GM21381 (cell line): ENCODE results near the gene OXT.
A peak's percentile ranks its signal among the peaks of the same experiment; 100 is the strongest.
"Not testable (repeated sequence)": the region's sequence is repeated elsewhere in the genome, so short reads cannot be mapped to it uniquely, and the experiment has no call there.

Source experiments
- ATAC-seq: cut with Tn5 transposase; IDR thresholded peaks from one replicate; pipeline ENCODE4 v1.9.1; 2021; ENCODE audit warnings: mild to moderate bottlenecking, moderate library complexity; ENCODE audit not compliant: unreplicated experiment

Gene OXT

DNA sequence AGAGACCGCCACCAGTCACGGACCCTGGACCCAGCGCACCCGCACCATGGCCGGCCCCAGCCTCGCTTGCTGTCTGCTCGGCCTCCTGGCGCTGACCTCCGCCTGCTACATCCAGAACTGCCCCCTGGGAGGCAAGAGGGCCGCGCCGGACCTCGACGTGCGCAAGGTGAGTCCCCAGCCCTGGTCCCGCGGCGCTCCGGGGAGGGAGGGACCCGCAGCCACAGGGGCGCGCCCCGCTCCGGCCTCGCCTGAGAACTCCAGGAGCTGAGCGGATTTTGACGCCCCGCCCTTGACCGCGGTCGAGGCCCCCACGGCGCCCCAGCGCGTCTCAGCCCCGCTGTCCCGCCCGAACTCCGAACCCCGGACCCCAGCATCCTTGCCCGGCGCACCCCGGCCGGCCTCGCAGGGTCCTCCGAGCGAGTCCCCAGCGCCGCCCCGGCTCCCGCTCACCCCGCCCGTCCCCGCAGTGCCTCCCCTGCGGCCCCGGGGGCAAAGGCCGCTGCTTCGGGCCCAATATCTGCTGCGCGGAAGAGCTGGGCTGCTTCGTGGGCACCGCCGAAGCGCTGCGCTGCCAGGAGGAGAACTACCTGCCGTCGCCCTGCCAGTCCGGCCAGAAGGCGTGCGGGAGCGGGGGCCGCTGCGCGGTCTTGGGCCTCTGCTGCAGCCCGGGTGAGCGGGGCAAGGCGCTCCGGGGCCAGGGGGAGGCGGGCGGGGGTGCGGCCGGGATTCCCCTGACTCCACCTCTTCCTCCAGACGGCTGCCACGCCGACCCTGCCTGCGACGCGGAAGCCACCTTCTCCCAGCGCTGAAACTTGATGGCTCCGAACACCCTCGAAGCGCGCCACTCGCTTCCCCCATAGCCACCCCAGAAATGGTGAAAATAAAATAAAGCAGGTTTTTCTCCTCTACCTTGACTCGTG lies at the start of gene OXT:
TSS of gene OXT (plus strand) at position 11 of the 920 bp plus-strand sequence. CDS start at position 47, 36 bp downstream.
- no peak for ATAC-seq

DNA sequence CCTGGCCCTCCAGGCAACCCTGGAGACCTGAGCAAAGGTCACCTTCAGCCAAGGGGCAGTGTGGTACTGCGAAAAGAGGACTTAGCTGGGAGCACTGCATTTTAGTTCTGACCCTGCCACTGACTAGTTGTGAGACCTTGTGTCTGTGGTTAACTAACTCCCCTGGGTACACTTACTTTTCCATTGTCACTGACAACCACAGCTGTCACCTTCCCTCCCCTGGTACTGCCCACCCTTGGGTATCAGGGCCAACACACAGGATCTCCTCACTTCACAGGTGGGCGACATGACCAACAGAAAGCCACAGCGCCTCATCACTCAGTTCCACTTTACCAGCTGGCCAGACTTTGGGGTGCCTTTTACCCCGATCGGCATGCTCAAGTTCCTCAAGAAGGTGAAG lies 49.6 kb upstream of the OXT start:
- no peak for ATAC-seq

GRCh38 chr20:3022559-3023490 lies 48.6 kb upstream of the OXT start:
- not testable (repeated sequence) for ATAC-seq

GRCh38 chr20:3027987-3028386 lies 43.4 kb upstream of the OXT start:
- no peak for ATAC-seq

DNA sequence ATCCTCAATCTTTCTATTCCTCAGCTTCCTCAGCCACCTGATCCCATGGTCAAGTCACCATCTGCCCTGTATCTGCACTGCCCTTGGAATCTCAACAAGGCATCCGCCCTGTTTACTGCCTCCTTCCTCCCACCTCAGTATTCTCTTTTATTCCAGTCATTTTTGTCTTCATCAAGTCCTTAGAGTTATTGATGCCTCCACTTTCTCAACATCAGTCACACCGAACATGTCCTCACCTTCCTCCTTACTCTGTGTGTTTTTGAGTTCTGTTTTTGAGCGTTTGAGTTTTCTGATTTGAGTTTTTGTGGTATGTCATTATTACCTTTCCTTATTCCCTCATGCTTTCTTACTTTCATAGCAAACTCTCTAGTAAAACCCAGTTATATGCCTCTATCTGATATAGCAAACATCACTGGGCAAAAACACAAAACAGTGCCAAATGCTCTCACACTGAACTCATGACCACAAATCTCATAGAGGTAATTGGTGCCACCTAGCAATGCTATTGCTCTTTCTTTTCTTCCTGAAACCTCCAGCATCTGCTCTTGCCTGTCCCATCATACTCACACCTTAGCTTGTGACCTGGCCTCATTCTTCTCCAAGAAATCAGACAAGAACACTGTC lies 39.8 kb upstream of the OXT start:
- ATAC-seq: no peak

DNA sequence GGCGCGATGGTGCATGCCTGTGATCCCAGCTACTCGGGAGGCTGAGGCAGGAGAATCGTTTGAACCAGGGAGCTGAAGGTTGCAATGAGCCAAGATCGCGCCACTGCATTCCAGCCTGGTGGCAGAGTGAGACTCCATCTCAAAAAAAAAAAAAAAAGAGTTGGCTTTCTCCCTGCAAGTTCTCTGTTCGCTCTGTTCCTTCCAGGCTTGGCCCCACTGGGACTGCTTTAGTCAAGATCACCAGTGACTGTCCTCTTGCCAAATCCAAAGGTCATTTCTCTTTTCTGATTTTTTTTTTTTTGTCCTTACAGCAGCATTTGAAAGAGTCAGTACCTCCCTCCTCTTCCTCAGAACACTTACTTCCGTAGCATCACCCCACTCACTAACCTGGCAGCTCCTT lies 38.8 kb upstream of the OXT start:
- ATAC-seq: no peak

DNA sequence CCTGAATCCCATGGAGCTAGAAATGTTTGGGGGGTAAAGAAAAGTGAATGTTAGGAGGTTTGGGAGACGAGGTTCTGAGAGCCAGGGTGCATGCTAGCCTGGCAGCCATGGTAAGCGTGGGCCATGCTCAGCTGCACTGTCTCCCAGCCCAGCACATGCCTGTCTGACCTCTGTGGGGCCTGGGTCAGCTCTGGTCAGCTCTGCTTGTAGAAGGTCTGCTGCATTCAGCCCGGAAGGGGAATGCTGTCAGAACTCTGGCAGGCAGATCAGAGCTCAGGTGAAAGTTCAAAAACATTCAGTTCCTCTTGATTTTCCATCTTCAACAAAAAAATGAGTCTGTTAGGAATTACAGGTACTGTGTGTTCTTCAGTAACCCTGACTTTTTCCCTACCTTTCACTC lies 33.8 kb upstream of the OXT start:
- ATAC-seq: no peak

GRCh38 chr20:3038454-3038853 lies 33.0 kb upstream of the OXT start:
- no peak for ATAC-seq

- ATAC-seq: no peak
These were observed 32.0 kb upstream of the OXT start for GRCh38 chr20:3039426-3039825.

DNA sequence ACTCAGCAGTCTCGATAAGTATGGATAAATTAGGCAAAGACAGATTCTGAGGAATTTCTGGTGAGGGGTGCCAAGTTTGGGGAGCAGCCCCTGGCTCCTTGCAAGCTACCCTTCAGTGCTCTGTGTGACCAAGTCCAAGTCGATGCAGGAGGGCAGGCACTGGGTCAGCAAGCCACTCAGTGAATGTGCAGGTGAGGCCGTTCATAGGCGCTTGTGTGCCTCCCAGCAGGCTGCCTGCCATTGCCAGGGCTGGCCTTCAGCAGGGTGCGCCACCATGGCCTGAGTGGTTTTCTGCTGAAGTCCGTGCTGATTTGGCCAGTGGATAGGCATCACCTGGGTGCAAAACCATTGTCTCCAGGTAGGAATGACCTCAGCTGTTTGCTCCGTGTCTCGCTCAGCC lies 31.3 kb upstream of the OXT start:
- ATAC-seq: no peak

GRCh38 chr20:3041854-3042409 lies 29.5 kb upstream of the OXT start:
- ATAC-seq: no peak

DNA sequence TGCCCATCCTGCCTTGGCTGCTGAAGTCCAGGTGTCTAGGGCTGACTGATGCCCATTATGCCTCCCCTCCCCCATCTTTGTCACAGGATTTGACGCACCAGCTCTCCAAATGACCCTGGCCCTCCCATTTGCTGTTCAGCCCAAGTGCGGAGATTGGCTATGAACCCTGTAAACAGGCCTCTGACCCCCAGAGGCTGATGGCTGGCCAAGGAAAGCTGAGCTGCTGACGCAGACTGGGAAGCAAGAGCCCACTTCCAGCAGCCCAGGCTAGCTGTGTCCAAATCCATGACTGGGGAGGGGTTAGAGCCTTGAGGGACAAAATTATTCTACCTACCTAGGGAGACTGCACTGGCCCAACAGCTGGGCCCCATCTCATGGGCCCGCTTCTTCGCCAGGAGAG lies 28.8 kb upstream of the OXT start:
- ATAC-seq: no peak

DNA sequence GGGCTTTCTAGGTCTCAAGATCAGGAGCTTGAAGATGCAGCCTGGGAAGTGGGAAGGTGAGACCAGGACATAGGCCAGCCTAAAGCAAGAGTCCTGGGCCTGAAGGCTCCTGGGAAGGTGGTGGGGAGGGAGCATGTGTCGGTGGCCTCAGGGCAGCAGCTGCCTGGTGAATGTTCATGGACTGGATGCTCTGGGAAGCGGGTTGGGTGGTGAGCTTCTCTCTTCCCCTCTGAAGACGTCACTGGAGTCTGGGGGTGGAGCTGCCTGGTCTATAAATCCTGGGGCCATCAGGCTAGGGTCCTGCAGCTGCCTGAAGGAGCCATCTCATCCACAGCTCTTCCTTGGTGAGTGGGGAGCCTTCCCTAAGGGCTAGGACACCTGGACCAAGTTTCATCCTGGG lies 28.1 kb upstream of the OXT start, which contains the start of gene GNRH2:
TSS of gene GNRH2 (plus strand) at position 301 of the 400 bp plus-strand sequence. CDS start 793 bp downstream, outside the sequence.
- no peak for ATAC-seq

- no peak for ATAC-seq
These were observed 27.0 kb upstream of the OXT start for GRCh38 chr20:3044336-3044965.

DNA sequence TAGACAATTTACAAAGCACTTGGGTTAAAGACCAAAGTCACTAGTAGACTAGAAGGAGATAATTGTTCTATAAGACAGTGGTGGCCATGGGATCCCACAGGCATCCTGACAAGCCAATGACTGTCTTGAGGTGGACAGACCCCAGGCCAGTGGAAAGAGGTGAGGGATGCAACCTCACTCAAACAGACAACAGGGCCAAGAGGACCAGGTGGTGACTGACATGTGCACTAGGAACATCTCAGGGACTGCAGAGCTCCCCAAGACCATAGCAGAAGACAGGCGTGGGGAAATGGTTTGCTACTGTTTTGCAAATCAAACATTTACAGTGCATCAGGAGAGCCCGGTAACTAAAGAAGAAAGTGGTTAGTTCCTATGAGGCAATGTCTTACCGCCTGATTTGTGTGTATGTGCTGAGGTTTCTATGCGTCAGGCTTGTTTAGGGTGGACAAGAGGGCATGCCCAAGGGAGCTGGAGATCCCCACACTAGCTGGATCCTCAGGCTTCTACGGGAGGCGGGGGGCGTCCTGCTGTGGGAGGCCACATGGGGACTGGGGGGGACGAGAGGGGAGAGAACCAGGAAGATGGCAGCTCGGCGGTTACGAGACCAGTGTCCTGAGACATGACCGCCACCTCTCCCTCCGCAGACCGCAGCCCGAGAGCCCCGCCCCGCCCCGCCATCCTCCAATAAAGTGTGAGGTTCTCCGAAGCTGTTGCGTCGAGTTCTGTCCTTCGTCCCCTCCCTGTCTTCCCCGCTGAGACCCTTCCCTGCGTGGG lies 26.2 kb upstream of the OXT start:
- peak; percentile 42 for ATAC-seq

DNA sequence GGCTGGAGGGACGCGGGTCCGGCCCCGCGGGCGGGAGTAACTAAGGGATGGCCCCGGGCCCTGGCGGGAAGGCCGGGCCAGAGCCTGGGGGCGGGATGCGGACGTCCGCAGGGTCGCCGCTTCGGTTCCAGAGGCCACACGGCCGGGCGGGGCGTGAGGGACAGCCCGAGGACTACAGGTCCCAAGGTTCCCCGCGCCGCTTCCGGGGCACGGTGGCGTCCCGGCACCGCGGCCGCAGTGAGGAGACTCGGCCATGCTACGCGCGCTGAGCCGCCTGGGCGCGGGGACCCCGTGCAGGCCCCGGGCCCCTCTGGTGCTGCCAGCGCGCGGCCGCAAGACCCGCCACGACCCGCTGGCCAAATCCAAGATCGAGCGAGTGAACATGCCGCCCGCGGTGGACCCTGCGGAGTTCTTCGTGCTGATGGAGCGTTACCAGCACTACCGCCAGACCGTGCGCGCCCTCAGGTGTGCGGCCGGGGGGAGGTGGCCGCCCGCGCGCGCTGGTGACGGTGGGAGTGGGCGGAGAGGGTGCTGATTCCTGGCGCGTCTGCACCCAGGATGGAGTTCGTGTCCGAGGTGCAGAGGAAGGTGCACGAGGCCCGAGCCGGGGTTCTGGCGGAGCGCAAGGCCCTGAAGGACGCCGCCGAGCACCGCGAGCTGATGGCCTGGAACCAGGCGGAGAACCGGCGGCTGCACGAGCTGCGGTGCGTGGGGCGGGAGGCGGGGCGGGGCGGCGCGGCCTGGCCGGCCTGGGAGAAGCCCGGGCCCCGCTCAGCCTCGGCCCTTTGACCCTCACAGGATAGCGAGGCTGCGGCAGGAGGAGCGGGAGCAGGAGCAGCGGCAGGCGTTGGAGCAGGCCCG lies 25.4 kb upstream of the OXT start, which contains the start of gene MRPS26:
TSS of gene MRPS26 (plus strand) at position 237 of the 861 bp plus-strand sequence. CDS start at position 254, 17 bp downstream.
- peak; percentile 89 for ATAC-seq

DNA sequence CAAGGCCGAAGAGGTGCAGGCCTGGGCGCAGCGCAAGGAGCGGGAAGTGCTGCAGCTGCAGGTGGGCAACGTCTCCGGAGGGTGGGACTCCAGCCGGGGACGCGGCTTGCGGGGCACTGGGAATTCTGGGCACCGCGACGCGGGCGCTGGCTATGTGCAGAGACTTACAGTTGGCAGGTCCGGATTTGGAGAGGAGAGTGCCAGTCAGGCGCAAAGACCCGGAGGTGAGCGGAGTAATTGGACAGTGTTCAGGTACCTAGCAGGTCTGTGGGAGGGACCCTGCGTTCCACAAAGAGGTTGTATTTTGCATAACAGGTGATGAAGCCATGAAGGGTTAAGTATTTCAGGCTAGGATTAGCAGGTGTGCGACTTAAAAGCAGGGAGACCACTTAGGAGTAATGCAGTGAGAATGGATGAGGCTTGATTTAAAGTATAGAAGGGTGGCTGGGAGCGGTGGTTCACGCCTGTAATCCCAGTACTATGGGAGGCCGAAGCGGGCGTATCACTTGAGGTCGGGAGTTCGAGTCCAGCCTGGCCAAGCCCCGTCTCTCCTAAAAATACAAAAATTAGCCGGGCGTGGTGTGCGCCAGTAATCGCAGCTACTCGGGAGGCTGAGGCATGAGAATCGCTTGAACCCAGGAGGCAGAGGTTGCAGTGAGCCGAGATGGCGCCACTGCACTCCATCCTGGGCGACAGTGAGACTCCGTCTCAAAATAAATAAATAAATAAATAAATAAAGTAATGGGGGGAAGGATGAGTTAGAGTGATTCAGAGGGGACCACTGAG lies 24.6 kb upstream of the OXT start:
- ATAC-seq: no peak
